Astrocyte (in vitro differentiated cells and primary cell): ENCODE results near the gene SRSF3. TPM values are rescaled to one million over a fixed set of nuclear protein-coding genes. Genes with fewer than 3 reads are reported as not detected.

Experiments used
- DNase-seq: peaks from one replicate; pipeline ENCODE4 v3.0.0-alpha.2; 2010; ENCODE audit warnings: low read depth
- FAIRE-seq: peaks from 2 replicates; lab custom pipeline; 2011; peaks lifted over from hg19 to GRCh38; lab: Jason Lieb, UNC
- H2AFZ ChIP-seq: 2 replicates; pipeline ENCODE4 v1.6.0; 2012; ENCODE audit warnings: low read depth, low read length, inconsistent platforms
- H3K27ac ChIP-seq: 2 replicates; pipeline ENCODE4 v1.5.1; 2011; ENCODE audit warnings: low read depth, low read length, inconsistent platforms
- H3K27me3 ChIP-seq: 2 replicates; pipeline ENCODE4 v1.6.0; 2011; ENCODE audit warnings: low read length, inconsistent platforms; ENCODE audit not compliant: insufficient read depth
- H3K36me3 ChIP-seq: 2 replicates; pipeline ENCODE4 v1.5.1; 2011; ENCODE audit warnings: low read length, inconsistent platforms; ENCODE audit not compliant: insufficient read depth
- H3K4me1 ChIP-seq: 2 replicates; pipeline ENCODE4 v1.5.1; 2011; ENCODE audit warnings: low read length, inconsistent platforms; ENCODE audit not compliant: insufficient read depth
- H3K4me2 ChIP-seq: 2 replicates; pipeline ENCODE4 v1.6.0; 2012; ENCODE audit warnings: low read length, inconsistent platforms
- H3K4me3 ChIP-seq: 2 replicates; pipeline ENCODE4 v1.5.1; 2011; ENCODE audit warnings: low read depth, mild to moderate bottlenecking, low read length, inconsistent platforms; ENCODE audit not compliant: insufficient read depth
- H3K79me2 ChIP-seq: 2 replicates; pipeline ENCODE4 v1.6.0; 2012; ENCODE audit warnings: mild to moderate bottlenecking, low read length, inconsistent platforms; ENCODE audit not compliant: insufficient read depth
- H3K9ac ChIP-seq: 2 replicates; pipeline ENCODE4 v1.6.0; 2012; ENCODE audit warnings: mild to moderate bottlenecking, low read length, inconsistent platforms
- H3K9me3 ChIP-seq: 2 replicates; pipeline ENCODE4 v1.5.1; 2012; ENCODE audit warnings: low read depth, mild to moderate bottlenecking, low read length, inconsistent platforms; ENCODE audit not compliant: insufficient read depth
- H4K20me1 ChIP-seq: 2 replicates; pipeline ENCODE4 v1.6.0; 2012; ENCODE audit warnings: low read length, inconsistent platforms; ENCODE audit not compliant: insufficient read depth
- H3K27ac Mint-ChIP-seq: one replicate; pipeline ENCODE4 v1.8.0; 2021; ENCODE audit warnings: mild to moderate bottlenecking, mixed read lengths; ENCODE audit not compliant: unreplicated experiment
- H3K27me3 Mint-ChIP-seq: one replicate; pipeline ENCODE4 v1.8.0; 2021; ENCODE audit warnings: low read depth, mixed read lengths; ENCODE audit not compliant: unreplicated experiment
- H3K36me3 Mint-ChIP-seq: one replicate; pipeline ENCODE4 v1.8.0; 2021; ENCODE audit warnings: low read depth, mixed read lengths; ENCODE audit not compliant: unreplicated experiment
- H3K4me1 Mint-ChIP-seq: one replicate; pipeline ENCODE4 v1.8.0; 2021; ENCODE audit warnings: low read depth, mixed read lengths; ENCODE audit not compliant: unreplicated experiment
- H3K4me3 Mint-ChIP-seq: one replicate; pipeline ENCODE4 v1.8.0; 2021; ENCODE audit warnings: mild to moderate bottlenecking, moderate library complexity, mixed read lengths; ENCODE audit not compliant: unreplicated experiment
- H3K9me3 Mint-ChIP-seq: one replicate; pipeline ENCODE4 v1.8.0; 2021; ENCODE audit warnings: mild to moderate bottlenecking, mixed read lengths; ENCODE audit not compliant: unreplicated experiment
- CTCF ChIP-seq: IDR thresholded peaks from 2 replicates; pipeline ENCODE4 v1.5.1; 2011; ENCODE audit warnings: low read depth, mild to moderate bottlenecking, inconsistent platforms, low read length, moderate library complexity; ENCODE audit not compliant: insufficient read depth
- EZH2 ChIP-seq: IDR thresholded peaks from 2 replicates; pipeline ENCODE4 v1.6.1; 2012; ENCODE audit warnings: mild to moderate bottlenecking, low read length, inconsistent platforms; ENCODE audit not compliant: insufficient read depth
- total RNA-seq: library from RNA; stranded (reverse); gene quantifications from 2 replicates; pipeline ENCODE4 v1.2.1, GENCODE V29; 2021

SRSF3 gene
- total RNA-seq, 1 donor from 2014 or later, result 260 TPM

- Histone ChIP-seq H3K9ac (peak overlapping the region; percentile 24), H3K4me2 (peak overlapping the region; percentile 65), H3K27ac (no peak overlapping the region)
Observed at GRCh38 chr6:36634317-36635108, 40.4 kb downstream of the SRSF3 start.

GRCh38 chr6:36636283-36636682, 42.1 kb downstream of the SRSF3 start:
- TF ChIP-seq EZH2, result no peak
- TF ChIP-seq CTCF, result no peak
- Histone ChIP-seq H3K4me3 (no peak overlapping the region), H2AFZ (no peak overlapping the region), H3K27ac (no peak overlapping the region), H4K20me1 (peaks cover 6% of the 10 kb centered on the region), H3K9me3 (no peaks in the 10 kb centered on the region), H3K27me3 (no peaks in the 10 kb centered on the region), H3K79me2 (no peaks in the 10 kb centered on the region), H3K4me2 (no peak overlapping the region), H3K4me1 (peaks cover 7% of the 10 kb centered on the region), H3K9ac (no peak overlapping the region), H3K36me3 (no peaks in the 10 kb centered on the region)
- H3K4me3 Mint-ChIP-seq, result no peak overlapping the region
- no peaks in the 10 kb centered on the region for H3K9me3 Mint-ChIP-seq
- peaks cover 4% of the 10 kb centered on the region for H3K27me3 Mint-ChIP-seq
- no peaks in the 10 kb centered on the region for H3K36me3 Mint-ChIP-seq
- H3K27ac Mint-ChIP-seq, result no peak overlapping the region
- FAIRE-seq (no peak), DNase-seq (no peak)
- peaks cover 8% of the 10 kb centered on the region for H3K4me1 Mint-ChIP-seq

More at GRCh38 chr6:36634317-36635108, 40.4 kb downstream of the SRSF3 start:
- Mint-ChIP-seq H3K27ac (peak overlapping the region; percentile 34), H3K27me3 (peaks cover 11% of the 10 kb centered on the region), H3K4me3 (no peak overlapping the region), H3K4me1 (peaks cover 9% of the 10 kb centered on the region), H3K36me3 (no peaks in the 10 kb centered on the region), H3K9me3 (no peaks in the 10 kb centered on the region)
- no peak overlapping the region for H3K4me3 ChIP-seq
- H3K79me2 ChIP-seq, result no peaks in the 10 kb centered on the region
- no peak for TF ChIP-seq CTCF
- TF ChIP-seq EZH2, result no peak
- peaks cover 6% of the 10 kb centered on the region for H4K20me1 ChIP-seq
- no peaks in the 10 kb centered on the region for H3K36me3 ChIP-seq
- H3K9me3 ChIP-seq, result no peaks in the 10 kb centered on the region
- DNase-seq, result no peak
- H3K4me1 ChIP-seq, result peaks cover 7% of the 10 kb centered on the region
- H3K27me3 ChIP-seq, result no peaks in the 10 kb centered on the region
- no peak for FAIRE-seq
- no peak overlapping the region for H2AFZ ChIP-seq
